GM23338 (cell line): ENCODE results near the gene CYTH1.

Experiments
- CREB1 ChIP-seq: fragments of 250-450 bp; sonication (Bioruptor Pico); IDR thresholded peaks from 2 replicates; pipeline ENCODE4 v1.5.0; 2020; ENCODE audit warnings: low read depth, mild to moderate bottlenecking, moderate library complexity
- EZH2phosphoT487 ChIP-seq: fragments of 200-600 bp; sonication (generic); IDR thresholded peaks from one replicate; pipeline ENCODE4 v1.8.1; 2018; ENCODE audit warnings: antibody characterized with exemption; ENCODE audit not compliant: unreplicated experiment
- JUNB ChIP-seq: IDR thresholded peaks from one replicate; pipeline ENCODE4 v1.6.1; 2016; ENCODE audit warnings: antibody characterized with exemption; ENCODE audit not compliant: unreplicated experiment
- STAT1 ChIP-seq: IDR thresholded peaks from one replicate; pipeline ENCODE4 v1.6.1; 2016; ENCODE audit warnings: antibody characterized with exemption; ENCODE audit not compliant: unreplicated experiment
- TF ChIP-seq, protein P1 (sequence below), 2 experiments: fragments of 200-600 bp in 1 of 2; sonication (generic) in 1 of 2; conservative IDR thresholded peaks; 2 replicates each; pipeline versions ENCODE4 v1.5.1 to v1.6.1; 2016 to 2017; ENCODE audit warnings: antibody characterized with exemption in 2 of 2, low read depth in 2 of 2, mild to moderate bottlenecking in 2 of 2, moderate library complexity in 1 of 2
- TF ChIP-seq, protein P2 (sequence below): IDR thresholded peaks from one replicate; pipeline ENCODE4 v1.6.1; 2018; ENCODE audit warnings: antibody characterized with exemption; ENCODE audit not compliant: unreplicated experiment
- TF ChIP-seq, protein P3 (sequence below): fragments of 250-450 bp; sonication (Bioruptor Pico); IDR thresholded peaks from 2 replicates; pipeline ENCODE4 v1.5.0; 2020; ENCODE audit warnings: mild to moderate bottlenecking, moderate library complexity

DNA sequence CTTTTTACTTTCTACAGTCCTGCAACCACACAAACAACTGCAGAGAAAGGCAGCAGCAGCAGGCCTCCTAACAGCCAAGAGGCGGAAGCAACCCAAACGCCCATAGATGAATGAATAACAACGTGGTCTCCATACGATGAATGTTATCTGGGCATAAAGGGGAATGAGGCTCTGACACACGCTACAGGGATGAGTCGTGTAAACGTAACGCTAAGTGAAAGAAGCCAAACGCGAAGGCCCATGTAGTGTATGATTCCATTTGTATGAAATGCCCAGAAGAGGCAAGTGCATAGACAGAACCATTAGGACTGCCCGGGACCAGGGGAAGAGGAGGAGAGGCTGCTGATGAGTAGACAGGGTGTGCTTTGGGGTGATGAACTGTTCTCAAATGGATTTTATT, 110.1 kb downstream of the CYTH1 start:
- TF ChIP-seq, protein P1, sequence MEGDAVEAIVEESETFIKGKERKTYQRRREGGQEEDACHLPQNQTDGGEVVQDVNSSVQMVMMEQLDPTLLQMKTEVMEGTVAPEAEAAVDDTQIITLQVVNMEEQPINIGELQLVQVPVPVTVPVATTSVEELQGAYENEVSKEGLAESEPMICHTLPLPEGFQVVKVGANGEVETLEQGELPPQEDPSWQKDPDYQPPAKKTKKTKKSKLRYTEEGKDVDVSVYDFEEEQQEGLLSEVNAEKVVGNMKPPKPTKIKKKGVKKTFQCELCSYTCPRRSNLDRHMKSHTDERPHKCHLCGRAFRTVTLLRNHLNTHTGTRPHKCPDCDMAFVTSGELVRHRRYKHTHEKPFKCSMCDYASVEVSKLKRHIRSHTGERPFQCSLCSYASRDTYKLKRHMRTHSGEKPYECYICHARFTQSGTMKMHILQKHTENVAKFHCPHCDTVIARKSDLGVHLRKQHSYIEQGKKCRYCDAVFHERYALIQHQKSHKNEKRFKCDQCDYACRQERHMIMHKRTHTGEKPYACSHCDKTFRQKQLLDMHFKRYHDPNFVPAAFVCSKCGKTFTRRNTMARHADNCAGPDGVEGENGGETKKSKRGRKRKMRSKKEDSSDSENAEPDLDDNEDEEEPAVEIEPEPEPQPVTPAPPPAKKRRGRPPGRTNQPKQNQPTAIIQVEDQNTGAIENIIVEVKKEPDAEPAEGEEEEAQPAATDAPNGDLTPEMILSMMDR (conservative IDR thresholded peaks at IDR 0.05; ENCODE audit: low read depth in 2 of 2), result no peak
- TF ChIP-seq, protein P2, sequence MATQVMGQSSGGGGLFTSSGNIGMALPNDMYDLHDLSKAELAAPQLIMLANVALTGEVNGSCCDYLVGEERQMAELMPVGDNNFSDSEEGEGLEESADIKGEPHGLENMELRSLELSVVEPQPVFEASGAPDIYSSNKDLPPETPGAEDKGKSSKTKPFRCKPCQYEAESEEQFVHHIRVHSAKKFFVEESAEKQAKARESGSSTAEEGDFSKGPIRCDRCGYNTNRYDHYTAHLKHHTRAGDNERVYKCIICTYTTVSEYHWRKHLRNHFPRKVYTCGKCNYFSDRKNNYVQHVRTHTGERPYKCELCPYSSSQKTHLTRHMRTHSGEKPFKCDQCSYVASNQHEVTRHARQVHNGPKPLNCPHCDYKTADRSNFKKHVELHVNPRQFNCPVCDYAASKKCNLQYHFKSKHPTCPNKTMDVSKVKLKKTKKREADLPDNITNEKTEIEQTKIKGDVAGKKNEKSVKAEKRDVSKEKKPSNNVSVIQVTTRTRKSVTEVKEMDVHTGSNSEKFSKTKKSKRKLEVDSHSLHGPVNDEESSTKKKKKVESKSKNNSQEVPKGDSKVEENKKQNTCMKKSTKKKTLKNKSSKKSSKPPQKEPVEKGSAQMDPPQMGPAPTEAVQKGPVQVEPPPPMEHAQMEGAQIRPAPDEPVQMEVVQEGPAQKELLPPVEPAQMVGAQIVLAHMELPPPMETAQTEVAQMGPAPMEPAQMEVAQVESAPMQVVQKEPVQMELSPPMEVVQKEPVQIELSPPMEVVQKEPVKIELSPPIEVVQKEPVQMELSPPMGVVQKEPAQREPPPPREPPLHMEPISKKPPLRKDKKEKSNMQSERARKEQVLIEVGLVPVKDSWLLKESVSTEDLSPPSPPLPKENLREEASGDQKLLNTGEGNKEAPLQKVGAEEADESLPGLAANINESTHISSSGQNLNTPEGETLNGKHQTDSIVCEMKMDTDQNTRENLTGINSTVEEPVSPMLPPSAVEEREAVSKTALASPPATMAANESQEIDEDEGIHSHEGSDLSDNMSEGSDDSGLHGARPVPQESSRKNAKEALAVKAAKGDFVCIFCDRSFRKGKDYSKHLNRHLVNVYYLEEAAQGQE, result no peak
- TF ChIP-seq EZH2phosphoT487 (no peak), STAT1 (no peak), CREB1 (CRISPR knock-in tag) (no peak), JUNB (no peak)
- TF ChIP-seq, protein P3, sequence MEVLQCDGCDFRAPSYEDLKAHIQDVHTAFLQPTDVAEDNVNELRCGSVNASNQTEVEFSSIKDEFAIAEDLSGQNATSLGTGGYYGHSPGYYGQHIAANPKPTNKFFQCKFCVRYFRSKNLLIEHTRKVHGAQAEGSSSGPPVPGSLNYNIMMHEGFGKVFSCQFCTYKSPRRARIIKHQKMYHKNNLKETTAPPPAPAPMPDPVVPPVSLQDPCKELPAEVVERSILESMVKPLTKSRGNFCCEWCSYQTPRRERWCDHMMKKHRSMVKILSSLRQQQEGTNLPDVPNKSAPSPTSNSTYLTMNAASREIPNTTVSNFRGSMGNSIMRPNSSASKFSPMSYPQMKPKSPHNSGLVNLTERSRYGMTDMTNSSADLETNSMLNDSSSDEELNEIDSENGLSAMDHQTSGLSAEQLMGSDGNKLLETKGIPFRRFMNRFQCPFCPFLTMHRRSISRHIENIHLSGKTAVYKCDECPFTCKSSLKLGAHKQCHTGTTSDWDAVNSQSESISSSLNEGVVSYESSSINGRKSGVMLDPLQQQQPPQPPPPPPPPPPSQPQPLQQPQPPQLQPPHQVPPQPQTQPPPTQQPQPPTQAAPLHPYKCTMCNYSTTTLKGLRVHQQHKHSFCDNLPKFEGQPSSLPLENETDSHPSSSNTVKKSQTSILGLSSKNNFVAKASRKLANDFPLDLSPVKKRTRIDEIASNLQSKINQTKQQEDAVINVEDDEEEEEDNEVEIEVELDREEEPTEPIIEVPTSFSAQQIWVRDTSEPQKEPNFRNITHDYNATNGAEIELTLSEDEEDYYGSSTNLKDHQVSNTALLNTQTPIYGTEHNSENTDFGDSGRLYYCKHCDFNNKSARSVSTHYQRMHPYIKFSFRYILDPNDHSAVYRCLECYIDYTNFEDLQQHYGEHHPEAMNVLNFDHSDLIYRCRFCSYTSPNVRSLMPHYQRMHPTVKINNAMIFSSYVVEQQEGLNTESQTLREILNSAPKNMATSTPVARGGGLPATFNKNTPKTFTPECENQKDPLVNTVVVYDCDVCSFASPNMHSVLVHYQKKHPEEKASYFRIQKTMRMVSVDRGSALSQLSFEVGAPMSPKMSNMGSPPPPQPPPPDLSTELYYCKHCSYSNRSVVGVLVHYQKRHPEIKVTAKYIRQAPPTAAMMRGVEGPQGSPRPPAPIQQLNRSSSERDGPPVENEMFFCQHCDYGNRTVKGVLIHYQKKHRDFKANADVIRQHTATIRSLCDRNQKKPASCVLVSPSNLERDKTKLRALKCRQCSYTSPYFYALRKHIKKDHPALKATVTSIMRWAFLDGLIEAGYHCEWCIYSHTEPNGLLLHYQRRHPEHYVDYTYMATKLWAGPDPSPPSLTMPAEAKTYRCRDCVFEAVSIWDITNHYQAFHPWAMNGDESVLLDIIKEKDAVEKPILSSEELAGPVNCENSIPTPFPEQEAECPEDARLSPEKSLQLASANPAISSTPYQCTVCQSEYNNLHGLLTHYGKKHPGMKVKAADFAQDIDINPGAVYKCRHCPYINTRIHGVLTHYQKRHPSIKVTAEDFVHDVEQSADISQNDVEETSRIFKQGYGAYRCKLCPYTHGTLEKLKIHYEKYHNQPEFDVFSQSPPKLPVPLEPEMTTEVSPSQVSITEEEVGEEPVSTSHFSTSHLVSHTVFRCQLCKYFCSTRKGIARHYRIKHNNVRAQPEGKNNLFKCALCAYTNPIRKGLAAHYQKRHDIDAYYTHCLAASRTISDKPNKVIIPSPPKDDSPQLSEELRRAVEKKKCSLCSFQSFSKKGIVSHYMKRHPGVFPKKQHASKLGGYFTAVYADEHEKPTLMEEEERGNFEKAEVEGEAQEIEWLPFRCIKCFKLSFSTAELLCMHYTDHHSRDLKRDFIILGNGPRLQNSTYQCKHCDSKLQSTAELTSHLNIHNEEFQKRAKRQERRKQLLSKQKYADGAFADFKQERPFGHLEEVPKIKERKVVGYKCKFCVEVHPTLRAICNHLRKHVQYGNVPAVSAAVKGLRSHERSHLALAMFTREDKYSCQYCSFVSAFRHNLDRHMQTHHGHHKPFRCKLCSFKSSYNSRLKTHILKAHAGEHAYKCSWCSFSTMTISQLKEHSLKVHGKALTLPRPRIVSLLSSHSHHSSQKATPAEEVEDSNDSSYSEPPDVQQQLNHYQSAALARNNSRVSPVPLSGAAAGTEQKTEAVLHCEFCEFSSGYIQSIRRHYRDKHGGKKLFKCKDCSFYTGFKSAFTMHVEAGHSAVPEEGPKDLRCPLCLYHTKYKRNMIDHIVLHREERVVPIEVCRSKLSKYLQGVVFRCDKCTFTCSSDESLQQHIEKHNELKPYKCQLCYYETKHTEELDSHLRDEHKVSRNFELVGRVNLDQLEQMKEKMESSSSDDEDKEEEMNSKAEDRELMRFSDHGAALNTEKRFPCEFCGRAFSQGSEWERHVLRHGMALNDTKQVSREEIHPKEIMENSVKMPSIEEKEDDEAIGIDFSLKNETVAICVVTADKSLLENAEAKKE (CRISPR knock-in tag), result no peak
